K562 treated with DMSO at 1 percent for 4 hours (cell line): ENCODE data around the gene PMCH. TPM values are rescaled to one million over a fixed set of nuclear protein-coding genes. Genes with fewer than 3 reads are reported as not detected.

Experiments
- total RNA-seq: library from RNA; unstranded; fragments of 300-600 nt; gene quantifications from 2 replicates; pipeline ENCODE4 v1.2.3, GENCODE V29; 2022; ENCODE audit not compliant: insufficient read depth

The PMCH gene
- not detected in 2 replicates for total RNA-seq

DNA sequence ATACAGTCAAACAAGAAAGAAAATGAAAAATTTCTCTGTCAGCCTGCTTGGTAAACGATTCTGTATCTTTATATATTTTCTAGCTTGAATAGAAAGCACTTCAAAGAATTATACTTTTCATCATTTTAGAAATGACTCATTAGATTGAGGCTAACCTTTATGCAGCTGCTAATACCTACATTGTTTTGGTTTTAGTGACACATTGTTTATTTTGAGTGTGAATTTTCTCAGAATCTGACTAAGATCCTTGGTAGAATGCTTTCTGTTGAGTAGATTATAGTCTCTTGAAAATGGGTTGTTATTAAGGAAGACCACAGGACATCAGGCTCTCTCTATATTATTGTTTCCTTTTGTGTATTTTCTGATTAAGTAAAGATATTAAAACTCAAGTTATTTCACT is at the start of gene PMCH:
Gene PMCH (minus strand): TSS at position 45 of the 400 bp plus-strand sequence. CDS start 63 bp downstream, outside the sequence.

Other genes starting within 250 kb of the PMCH start
- 17.0 and 22.0 TPM in 2 replicates for gene WASHC3, start 135.8 kb downstream of the PMCH start, total RNA-seq
- gene NUP37, start 77.7 kb downstream of the PMCH start, total RNA-seq: 58.9 and 64.5 TPM in 2 replicates
- 9.1 and 19.9 TPM in 2 replicates for gene PARPBP, start 77.7 kb downstream of the PMCH start, total RNA-seq